Stimulated activated effector memory CD8-positive, alpha-beta T cell treated with anti-CD3 and anti-CD28 coated beads, Interleukin-12 subunit alpha, Interleukin-12 subunit beta, amount 100 ng/mL, for 72 hours (primary cell): ENCODE measurements around the gene KATNB1.
A peak's percentile ranks its signal among the peaks of the same experiment; 100 is the strongest.

Experiments used
- ATAC-seq: fragments of 150-1000 bp; cut with Tn5 transposase; 2 replicates; pipeline ENCODE4 v1.10.0; 2021
- DNase-seq, 2 donors: peaks; one replicate each; pipeline ENCODE4 v3.0.0; 2021 to 2022; ENCODE audit warnings: low spot score in 2 of 2
- H3K27ac Mint-ChIP-seq: one replicate; pipeline ENCODE4 v1.8.0; 2022; ENCODE audit warnings: mild to moderate bottlenecking, mixed read lengths
- H3K36me3 Mint-ChIP-seq: one replicate; pipeline ENCODE4 v1.8.0; 2022; ENCODE audit warnings: mild to moderate bottlenecking, mixed read lengths
- H3K4me1 Mint-ChIP-seq: one replicate; pipeline ENCODE4 v1.8.0; 2022; ENCODE audit warnings: mixed read lengths
- H3K4me3 Mint-ChIP-seq: one replicate; pipeline ENCODE4 v1.8.0; 2022; ENCODE audit warnings: mild to moderate bottlenecking, mixed read lengths
- H3K9me3 Mint-ChIP-seq: one replicate; pipeline ENCODE4 v1.8.0; 2022; ENCODE audit warnings: mixed read lengths

The KATNB1 gene

DNA sequence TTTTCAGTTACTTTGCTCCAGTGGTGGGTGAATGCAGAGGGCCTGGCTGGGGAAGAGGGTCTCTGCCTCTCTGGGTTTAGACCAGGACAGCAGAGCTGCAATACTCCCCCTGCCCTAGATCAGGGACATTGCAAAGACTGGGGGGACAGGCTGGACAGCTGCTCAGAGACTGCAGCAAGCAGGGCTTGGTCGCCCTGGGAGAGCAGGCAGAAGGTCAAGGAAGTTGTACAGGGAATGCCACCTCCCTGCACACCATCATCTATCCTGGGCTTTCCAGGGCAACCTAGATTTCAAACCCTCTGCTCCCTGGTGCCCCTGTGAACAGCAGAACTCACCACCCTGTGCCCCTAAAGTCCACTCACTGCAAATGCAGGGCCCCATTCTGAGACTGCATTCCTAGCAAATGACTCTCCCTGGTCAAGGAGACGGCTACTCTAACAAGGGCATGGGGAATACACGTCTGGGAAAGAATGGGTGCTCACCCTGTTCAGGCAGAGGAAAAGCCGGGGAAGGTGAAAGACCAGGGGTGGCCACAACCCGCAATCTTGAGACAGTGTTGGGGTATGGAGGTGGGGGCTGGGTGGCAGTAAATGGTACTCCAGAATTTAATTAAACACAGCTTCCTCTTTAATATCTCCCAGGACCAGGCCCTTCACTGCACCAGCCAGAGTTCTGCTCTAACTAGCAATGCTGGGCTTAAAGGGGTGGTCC lies 65.7 kb downstream of the KATNB1 start:
- ATAC-seq (no peak), DNase-seq (no peak)
- Mint-ChIP-seq H3K27ac (no peak overlapping the region), H3K36me3 (peaks cover 20% of the 10 kb centered on the region), H3K4me3 (peak overlapping the region; percentile 37), H3K4me1 (peaks cover 33% of the 10 kb centered on the region), H3K9me3 (no peaks in the 10 kb centered on the region)

DNA sequence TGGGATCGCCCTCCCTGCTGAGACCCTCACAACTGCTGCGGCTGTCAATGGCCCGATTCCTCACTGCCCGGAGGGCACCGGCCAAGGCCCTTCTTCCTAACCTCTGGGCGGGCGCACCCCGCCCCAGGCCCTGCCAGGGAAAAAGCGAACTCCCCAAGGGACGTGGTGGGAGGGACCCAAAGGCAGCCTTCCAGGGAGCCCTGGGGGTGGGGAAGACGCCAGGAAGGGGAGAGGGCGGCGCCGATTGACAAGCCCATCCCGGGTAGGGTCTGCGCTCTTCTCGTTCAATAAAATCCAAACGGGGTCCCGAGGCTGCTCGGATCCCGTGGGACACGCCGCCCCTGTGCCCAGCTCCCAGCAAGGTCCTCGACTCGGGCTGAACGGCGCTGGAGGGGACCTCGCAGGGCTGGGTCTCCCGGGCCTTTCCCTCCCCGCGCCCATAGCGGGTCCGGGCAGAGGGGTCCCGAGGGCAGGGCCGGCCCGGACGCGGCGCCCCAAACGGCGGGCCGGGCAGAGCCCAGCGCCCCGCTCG lies 66.3 kb downstream of the KATNB1 start:
- peaks cover 33% of the 10 kb centered on the region for H3K4me1 Mint-ChIP-seq
- ATAC-seq (peak; percentile 35), DNase-seq (no peak)

DNA sequence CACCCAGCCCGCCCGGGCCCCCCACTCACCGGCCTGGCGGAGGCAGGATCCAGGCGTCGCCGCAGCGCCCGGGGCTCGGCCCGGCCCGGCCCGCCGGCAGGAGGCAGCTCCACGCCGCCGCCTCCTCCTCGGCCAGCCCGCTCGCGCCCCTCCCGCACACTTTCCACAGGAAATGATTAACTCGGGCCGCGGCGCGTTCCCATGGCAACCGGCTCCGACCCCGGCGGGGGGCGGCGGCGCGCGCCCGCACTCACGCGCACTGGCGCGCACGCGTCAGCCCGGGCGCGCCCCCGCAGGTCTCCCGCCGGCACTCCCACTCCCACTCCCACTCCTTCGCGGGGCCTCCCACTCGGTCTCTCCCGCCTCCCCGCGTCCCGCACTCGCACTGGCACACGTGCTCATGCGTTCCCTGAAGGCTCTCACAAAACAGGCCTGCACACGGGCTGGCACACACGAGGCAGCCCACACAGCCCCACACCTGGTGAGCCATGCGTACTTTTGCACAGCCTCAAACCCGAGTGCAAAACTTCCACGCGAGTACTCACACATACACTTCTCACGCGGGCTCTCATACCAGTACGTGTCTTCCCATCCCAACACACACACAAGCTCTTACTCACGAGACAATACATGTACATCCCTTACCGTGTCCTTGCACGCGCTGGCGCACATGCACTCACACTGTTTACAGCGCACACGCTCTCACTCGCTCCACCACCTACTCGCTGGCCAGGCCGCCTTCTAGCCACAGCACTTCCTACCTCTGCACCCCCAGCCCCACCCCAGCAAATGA lies 67.0 kb downstream of the KATNB1 start, which contains the start of gene KIFC3:
KIFC3 (minus strand) TSS at position 151 of the 793 bp plus-strand sequence. CDS start 4,248 bp downstream, outside the sequence.
- H3K4me1 Mint-ChIP-seq, result peaks cover 34% of the 10 kb centered on the region
- H3K36me3 Mint-ChIP-seq, result peaks cover 18% of the 10 kb centered on the region
- ATAC-seq, result peak; percentile 85
- H3K9me3 Mint-ChIP-seq, result no peaks in the 10 kb centered on the region
- peak within 1 kb of the TSS; percentile 83 for H3K4me3 Mint-ChIP-seq
- H3K27ac Mint-ChIP-seq, result peak within 1 kb of the TSS; percentile 93
- DNase-seq, result peak; percentile 65 to 83

More for the DNA sequence above, 66.3 kb downstream of the KATNB1 start:
- no peak overlapping the region for H3K27ac Mint-ChIP-seq
- H3K9me3 Mint-ChIP-seq, result no peaks in the 10 kb centered on the region
- peaks cover 20% of the 10 kb centered on the region for H3K36me3 Mint-ChIP-seq
- peak overlapping the region; percentile 37 for H3K4me3 Mint-ChIP-seq

DNA sequence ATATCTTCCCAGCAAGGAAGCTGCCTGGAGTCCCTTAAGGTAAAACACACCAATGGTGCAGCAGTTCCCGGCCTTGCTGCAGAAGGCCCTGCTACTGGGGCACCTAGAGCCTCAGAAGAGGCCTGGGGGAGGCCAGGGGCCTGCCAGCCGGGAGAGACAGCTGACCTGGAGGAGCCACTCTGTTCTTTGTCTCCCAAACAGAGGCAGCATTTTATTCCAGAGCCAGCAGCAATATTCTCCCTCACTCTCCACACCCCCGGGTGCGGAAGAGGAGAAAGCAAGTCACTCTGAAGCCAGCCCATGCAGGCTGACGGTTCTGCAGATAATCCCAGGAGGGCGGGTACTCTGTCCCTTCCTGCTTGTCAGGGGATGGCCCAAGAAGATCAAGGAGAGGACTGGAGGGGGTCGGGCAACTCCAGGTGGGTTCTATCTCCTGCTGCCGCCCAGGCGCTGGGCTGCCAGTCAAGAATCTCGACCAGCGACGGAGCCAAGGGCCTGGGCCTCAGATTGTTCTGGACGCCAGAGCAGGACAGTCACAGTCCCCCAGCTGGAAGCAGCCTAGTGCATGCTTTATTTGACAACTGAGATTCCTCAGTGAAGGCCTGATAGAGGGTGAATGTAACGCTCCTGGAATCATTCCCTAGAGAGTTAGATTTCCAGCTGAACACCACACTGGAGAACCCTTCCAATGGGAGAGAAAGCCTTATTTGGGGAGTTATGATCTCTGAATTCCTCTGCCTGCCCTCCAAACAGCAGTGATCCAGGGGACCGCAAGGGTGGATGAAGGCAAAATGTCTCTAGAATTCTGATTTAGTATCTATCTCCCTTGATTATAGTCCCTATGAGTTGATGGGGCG lies 67.8 kb downstream of the KATNB1 start:
- ATAC-seq (no peak), DNase-seq (no peak)
- Mint-ChIP-seq H3K9me3 (no peaks in the 10 kb centered on the region), H3K4me1 (peaks cover 43% of the 10 kb centered on the region), H3K36me3 (peaks cover 14% of the 10 kb centered on the region), H3K27ac (peak overlapping the region; percentile 93), H3K4me3 (peak overlapping the region; percentile 83)

DNA sequence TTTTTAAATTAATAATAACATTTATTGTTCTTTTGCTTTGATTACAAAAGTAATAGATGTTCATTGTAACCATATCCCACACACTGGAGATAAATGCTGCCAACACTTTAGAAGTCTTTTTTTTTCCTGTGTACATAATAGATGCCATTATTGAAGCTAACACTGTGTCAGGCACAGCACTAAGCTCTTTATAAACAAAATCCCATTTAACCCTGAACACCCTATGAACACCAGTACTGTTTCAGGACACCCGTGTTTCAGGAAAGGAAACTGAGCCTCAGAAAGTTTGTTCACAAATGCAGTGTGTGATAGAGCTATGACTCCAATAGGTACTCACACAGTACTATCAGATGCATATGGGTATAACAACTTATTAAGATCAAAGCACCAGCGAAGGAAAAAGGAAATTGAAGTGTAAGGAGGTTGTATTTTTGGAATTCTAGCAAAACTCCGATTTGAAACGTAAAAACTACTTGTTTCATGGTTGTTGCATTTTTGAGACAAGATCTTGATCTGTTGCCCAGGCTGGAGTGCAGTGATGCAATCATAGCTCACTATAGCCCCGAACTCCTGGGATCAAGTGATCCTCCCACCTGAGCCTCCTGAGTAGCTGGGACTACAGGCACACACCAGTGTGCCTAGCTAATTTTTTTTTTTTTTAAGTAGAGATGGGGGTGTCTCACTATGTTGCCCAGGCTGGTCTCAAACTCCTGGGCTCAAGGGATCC lies 68.7 kb downstream of the KATNB1 start:
- no peak overlapping the region for H3K4me3 Mint-ChIP-seq
- DNase-seq (no peak), ATAC-seq (no peak)
- no peak overlapping the region for H3K27ac Mint-ChIP-seq
- no peaks in the 10 kb centered on the region for H3K9me3 Mint-ChIP-seq
- H3K36me3 Mint-ChIP-seq, result peaks cover 14% of the 10 kb centered on the region
- H3K4me1 Mint-ChIP-seq, result peaks cover 42% of the 10 kb centered on the region

DNA sequence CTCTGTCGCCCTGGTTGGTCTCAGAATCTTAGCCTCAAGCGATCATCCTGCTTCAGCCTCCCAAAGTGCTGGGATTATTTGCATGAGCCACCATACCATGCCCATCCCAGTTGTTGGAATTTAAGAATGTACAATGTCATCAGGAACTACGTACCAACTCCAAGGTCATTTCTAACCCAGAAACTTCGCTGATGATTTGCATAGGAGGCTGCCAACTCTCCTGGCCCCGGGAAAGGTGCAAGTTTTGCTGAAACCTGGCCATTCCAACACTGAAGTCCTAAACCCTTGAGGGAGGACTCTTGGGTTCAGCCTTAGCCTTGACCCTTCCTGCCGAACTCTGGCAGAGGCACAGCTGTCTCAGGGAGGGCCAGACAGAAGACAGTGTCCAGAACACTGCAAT lies 69.6 kb downstream of the KATNB1 start:
- ATAC-seq (no peak), DNase-seq (no peak)
- H3K4me3 Mint-ChIP-seq, result no peak overlapping the region
- peaks cover 42% of the 10 kb centered on the region for H3K4me1 Mint-ChIP-seq
- no peaks in the 10 kb centered on the region for H3K9me3 Mint-ChIP-seq
- H3K27ac Mint-ChIP-seq, result no peak overlapping the region
- peaks cover 14% of the 10 kb centered on the region for H3K36me3 Mint-ChIP-seq
